ENCODE results near the gene PER2.

- no peak for TF ChIP-seq POLR2AphosphoS5 (IDR thresholded peaks at IDR 0.05)
- no peak for TF ChIP-seq CTCF (IDR thresholded peaks at IDR 0.05)
- TF ChIP-seq POLR2A (IDR thresholded peaks at IDR 0.05), result no peak
- TF ChIP-seq EP300 (IDR thresholded peaks at IDR 0.05), result no peak
Measured at GRCh38 chr2:238334885-238335284, 46.5 kb upstream of the PER2 start.
